Dermis lymphatic vessel endothelial cell (primary cell): ENCODE data around the gene CR2. TPM values are rescaled to one million over a fixed set of nuclear protein-coding genes. Genes with fewer than 3 reads are reported as not detected.

Experiments used
- total RNA-seq: library from RNA; depleted of rRNA; stranded (reverse); fragments of >200 nt; gene quantifications from 2 replicates; pipeline ENCODE4 v1.2.1, GENCODE V29; 2014

CR2 gene
- total RNA-seq: not detected in 2 replicates

DNA sequence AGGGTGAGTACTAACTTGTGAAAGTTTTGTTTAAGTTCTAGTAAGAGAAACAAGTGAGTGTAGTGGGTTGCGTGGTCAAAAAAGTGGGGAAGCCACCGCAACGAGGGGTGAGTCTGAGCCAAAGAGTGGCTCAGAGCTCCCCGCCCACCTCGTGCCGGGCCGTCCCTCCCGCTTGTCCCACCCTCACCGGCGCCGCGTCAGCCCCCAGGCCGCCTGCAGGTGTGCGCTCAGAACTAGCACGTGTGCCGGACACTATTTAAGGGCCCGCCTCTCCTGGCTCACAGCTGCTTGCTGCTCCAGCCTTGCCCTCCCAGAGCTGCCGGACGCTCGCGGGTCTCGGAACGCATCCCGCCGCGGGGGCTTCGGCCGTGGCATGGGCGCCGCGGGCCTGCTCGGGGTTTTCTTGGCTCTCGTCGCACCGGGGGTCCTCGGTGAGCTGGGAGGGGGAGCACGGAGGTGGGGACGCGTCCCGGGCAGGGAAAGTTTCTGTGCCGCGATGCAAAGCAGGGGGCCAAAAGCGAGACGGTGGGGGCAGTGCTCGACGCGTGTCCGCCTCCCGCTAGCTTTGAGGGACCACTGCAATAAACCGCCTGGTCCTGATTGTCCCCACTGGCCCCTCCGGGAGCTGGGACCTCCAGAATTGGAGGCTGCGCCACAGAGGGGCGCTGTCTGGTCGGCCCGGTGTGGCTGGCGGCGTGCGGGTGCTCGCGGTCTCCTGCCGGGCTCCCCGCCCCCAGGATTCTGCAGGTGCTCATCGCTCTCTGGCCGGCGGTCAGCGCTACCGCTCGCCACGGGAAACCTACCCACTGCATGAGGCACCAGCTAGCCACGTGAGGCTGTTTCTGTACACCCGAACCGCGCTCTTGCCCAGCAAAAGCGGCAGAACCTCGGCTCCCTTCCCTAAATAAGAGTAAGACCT lies at the start of gene CR2:
CR2 (plus strand) TSS at position 283 of the 919 bp plus-strand sequence; CDS start at position 374, 91 bp downstream.

DNA sequence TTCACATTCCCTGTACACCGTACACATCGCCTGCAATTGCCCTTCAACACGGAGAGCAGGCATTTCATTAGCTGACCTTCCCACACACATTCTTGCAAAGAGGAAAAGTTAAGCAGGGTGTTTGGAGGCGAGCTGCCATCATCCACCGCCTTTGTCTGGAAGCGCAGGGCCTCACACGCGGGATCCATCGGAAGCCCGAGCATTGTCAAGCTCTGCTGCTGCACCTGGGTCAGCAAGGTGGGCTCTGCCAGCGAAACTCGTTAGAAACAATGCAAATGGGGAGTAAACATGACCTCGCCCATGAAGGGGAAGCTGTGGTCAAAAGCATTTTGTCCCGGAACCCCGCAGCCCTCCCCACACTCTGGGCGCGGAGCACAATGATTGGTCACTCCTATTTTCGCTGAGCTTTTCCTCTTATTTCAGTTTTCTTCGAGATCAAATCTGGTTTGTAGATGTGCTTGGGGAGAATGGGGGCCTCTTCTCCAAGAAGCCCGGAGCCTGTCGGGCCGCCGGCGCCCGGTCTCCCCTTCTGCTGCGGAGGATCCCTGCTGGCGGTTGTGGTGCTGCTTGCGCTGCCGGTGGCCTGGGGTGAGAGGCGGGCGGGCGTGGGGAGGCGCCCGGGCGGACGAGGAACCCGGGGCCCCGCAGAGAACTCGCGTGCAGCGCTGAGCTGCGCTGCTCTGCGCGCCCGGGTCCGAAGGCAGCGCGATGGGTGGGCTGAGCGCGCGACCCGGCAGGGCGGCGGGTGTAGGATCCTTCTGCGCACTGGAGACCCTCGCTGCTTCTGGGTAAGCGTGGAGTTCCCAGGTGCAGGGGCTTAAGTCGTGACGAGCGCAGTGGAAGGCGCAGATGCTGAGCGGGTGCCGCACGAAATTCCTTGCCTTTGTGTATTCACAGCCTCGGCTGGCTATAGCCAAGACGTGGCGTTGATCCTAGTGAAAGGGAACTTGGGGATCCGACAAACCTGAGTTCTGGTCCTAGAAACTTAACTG lies 42.0 kb downstream of the CR2 start, which contains the start of gene CR1:
CR1 (plus strand) TSS at position 357 of the 992 bp plus-strand sequence; CDS start at position 468, 111 bp downstream.

Other genes with a start within 250 kb of the CR2 start
- gene CD55, start 132.7 kb upstream of the CR2 start, total RNA-seq: 89.5 and 168 TPM in 2 replicates
- under 0.01 TPM in 1 of 2 replicates, not detected in the other for gene CR1, start 41.8 kb downstream of the CR2 start, total RNA-seq
- not detected in 2 replicates for gene CR1L, start 190.8 kb downstream of the CR2 start, total RNA-seq